CD4-positive, alpha-beta T cell treated with Interleukin-4 for 4 hours (primary cell): ENCODE data around the gene ARMC6.

Experiments
- DNase-seq: peaks from one replicate; pipeline ENCODE4 v3.0.0-alpha.2; 2020

Gene ARMC6

DNA sequence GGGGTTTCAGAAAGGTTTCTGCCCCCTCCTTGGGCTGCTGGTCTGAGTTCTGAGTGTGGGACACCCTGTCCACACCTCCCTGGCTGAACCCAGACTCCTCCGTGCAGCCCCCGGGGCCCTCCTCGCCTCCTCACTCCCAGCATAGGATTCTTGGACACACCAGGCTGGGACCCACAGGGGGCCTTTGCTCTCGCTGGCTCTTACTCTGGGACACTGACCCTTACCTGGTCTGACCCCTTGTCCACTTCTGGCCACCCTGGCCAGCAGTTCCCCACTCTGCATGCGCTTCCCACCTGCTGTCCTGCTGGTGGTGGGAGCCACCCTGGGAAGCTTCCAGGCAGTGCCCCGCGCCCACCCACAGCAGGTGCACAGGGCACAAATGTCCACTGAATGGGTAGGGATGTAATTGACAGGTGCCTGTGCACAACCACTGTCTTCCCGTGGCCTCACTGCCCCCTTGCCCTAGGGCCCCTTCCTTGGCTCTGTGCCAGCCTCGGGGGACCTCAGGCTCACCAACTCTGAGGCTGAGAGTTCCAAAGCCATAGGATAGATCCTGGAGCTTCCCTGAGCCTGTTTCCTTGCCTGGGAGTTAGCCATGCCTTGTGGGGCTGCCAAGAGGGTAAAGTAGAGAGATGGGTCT, 23.4 kb downstream of the ARMC6 start:
- no peak for DNase-seq

DNA sequence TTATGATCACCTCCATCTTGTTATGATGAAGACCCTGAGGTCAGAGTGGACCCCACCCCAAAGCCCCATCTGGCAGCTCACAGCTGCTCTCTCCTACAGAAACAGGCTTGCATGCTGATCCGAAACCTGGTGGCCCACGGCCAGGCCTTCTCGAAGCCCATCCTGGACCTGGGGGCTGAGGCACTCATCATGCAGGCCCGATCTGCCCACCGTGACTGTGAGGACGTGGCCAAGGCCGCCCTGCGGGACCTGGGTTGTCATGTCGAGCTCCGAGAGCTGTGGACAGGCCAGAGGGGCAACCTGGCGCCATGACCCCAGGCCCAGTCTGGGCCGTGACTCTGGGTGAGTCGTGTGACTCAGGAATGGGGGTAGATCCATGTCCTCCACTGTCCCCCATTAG, 23.9 kb downstream of the ARMC6 start:
- no peak for DNase-seq

GRCh38 chr19:19057720-19058119, 24.3 kb downstream of the ARMC6 start:
- no peak for DNase-seq

DNA sequence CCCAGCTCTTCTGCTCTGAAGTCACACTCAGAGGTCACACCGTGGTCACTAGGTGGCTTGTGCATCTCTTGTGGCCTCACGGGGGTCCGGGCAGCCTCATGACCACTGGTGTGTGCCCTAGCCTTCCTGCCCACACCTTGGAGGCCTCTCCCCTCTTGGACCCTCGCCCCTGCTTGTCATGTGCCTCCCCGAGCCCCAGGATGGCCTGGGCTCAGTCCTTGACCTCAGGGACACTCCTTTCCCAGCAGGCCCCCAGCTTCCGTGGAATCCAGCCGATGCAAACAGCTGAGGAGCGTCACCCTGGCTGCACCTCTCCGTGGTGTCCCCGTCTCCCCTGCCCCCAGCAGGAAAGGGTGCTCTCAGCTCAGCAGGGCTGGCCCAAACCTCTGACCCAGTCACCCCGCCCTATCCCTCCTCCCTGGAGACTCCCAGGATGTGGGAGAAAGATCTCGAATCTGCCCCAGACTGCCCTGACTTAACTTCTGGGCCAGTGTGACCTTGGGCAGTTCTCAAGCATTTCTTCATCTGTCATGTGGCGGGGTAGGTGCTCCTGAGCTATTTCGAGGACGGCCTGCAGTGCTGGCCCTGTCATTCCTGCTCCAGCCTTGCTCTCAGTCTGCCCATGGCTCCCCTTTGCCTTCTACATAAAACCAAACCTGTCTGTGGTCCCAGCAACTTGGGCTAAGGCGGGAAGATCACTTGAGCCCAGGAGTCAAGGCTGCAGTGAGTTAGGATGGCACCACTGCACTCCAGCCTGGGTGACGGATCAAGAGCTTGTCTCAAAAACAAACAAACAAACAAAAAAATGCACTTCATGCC, 25.8 kb downstream of the ARMC6 start:
- DNase-seq = no peak

DNA sequence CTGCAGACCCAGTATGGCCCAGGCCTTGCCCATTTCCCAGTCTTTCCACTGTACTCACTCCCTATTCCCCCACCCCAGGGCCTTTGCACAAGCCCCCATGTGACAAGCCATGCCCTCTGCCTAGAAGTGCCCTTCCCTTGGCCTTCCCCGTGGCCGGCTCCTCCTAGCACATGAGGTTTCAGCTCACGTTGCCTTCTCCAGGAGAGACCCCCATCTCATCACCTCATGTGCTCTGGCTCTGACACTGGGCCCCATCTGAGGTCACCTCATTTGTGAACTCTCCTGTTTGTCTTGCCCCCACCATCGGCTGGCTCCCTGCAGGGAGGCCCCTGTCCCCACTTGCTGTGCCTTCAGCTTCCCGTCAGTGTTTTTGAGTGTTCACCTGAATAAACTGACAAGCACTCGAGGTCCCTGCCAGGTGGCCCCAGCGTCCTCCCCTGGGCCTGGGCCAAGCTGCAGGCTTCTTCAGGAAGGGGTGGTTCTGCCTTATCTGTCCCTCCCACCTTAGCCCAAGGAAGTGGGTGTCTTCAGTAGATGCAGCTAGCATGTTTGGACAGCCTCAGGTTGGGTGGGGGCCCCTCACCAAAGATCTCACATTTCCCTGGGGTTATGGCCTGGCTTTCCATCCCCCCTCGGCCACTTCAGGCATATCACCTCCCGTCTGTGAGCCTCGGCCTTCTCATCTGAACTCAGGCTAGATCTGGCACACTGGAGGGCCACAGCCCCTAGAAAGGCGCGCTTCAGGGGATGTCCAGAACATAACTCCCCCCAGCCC, 26.6 kb downstream of the ARMC6 start:
- no peak for DNase-seq

- DNase-seq = no peak
Measured at GRCh38 chr19:19061506-19061905, 28.1 kb downstream of the ARMC6 start.

GRCh38 chr19:19062454-19063182, 29.2 kb downstream of the ARMC6 start:
- DNase-seq = no peak

DNA sequence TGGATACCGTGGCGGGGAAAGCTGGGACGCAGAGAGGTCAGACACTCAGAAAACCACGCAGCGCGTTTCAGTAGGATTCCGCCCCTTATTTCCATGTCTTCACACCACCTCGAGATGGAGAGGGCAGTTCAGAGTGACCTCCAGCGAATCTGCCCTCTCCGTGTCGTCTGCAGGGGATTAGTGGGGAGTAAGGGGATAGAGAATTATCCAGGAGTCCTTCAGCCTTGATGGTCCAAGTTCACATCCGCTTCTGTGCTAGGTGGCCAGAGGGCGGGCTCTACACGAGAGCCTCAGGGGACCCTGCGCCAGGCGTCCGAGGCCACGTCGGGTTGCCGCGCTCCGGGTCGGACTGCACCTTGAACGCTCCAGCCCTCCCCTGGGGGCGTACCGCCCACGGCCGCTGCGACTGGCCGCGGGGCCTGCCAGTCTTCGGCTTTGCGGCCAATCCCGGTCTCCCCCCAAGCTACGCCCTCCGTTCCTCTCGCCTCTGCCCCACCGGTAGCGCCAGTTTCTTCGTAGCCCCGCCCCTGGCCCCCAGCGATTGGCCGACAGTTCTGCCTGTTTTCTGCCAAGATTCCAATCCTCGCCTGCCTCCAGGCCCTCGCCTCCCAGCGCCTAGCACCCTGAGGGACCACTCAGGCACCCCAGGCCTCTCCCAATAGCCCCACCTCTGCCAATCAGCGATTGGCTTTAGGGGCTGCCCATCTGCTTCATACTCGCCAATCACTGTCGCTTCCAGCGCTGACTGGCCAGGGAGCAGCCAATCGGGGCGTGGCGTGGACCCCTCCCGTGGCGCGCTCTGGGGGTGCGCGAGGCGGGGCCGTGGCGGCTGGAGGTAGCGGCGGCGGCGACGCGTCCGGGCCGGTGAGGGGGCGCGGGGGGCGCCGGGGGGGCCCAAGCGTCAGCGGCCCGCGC, 30.0 kb downstream of the ARMC6 start, which contains the start of gene SLC25A42:
Gene SLC25A42, plus strand, starts transcription at position 812 of the 915 bp plus-strand sequence. CDS start 32,131 bp downstream, outside the sequence.
- peak; percentile 100 for DNase-seq

DNA sequence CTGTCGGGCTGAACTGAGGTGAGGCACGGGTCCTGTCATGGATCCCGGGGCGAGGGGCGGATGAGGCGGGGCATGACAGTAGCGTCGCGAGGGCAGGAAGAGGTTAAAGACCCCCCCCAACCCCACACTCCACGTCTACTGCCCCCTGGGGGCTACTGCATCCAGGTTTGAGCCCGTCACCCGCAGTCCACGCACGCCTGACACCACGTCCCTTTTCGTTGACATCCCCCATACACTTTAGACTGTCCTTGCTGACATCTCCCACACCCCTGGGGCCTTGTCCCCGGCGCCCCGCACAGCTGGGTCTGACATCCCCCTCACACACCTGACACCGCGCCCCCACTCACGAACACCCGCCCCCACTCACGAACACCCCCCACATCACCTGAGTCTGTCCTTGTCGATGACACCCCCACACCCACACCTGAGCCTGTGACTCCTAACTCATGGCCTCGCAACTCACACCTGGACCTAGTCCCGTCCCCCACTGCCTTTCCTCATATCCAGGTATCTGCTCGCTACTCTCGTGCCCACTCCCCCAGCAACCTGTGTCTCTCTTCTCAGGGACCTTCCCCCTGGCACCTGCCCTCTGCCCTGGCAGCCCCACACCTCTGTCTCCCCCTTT, 30.8 kb downstream of the ARMC6 start:
- no peak for DNase-seq

DNA sequence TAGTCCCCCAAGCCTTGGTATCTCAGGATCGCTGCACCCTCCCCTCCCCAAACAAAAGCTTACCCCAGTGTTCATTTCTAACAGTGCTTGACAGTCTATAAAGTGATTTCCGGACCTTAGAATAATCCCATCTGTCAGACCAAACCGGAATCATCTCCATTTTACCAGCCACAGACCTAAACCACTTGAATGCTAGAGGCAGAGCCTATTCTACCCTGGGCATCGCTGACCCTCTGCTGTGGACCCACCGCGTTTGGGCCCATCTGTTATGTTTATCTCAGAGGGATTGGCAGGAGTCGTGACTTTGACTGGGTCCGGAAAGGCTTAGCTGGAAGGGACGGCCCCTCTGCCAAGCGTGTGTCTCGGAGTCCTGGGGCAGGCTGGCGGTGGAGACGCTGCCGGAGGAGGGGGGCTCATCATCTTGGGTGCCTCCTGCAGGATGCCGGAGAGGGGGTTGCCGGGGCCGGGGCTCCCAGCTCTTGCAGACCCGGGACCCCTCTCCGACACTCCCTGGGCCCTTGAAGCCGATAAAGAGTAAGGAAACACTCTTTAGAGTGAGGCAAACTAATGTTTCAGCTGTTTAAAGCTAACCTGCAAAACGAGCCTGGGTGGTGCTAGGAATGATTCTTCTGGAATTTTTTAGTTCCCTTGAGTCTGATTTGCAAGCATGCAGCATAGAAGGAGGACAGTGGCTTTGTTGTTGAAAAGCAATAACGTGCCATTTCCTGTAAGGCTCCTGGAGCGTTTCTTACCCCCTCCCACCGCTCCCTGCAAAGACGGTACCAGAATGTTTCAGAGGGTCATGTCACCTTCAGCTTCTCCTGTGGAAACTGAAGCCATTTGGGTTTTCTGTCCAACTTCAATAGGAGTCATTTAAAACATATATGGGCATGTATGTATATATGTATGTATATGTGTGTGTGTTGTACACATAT, 31.7 kb downstream of the ARMC6 start:
- DNase-seq = peak; percentile 21

DNA sequence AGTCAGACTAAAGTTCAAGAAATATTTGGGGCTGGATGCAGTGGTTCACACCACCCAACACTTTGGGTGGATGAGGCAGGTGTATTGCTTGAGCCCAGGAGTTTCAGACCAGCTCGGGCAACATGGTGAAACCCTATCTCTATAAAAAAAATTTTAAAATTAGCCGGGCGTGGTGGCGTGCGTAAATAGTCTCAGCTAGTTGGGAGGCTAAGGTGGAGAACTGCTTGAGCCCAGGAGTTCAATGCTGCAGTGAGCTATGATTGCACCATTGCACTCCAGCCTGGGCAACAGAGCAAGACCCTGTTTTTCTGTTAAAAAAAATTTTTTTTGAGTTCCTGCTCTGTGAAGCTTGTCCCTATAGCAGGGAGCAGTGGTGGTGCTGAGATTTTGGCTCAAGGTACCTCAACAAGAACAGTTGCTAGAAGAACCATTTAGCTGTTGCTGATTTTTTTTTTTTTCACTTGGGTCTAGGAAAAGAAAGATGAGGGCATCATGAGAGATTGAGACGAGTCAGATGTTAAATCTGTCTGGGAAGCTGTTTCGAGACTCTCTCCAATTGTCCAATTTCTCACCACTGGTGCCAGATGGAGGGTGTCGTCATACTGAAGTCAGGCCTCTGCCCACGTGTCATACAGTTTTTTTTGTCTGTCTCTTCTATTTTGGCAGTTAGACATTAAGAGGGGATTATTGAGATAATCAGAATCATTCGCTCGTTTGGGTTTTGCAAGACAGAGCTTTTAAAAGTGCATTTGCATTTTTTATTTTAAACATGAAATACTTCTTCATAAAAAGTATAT, 34.1 kb downstream of the ARMC6 start:
- no peak for DNase-seq

GRCh38 chr19:19068659-19069654, 35.6 kb downstream of the ARMC6 start:
- DNase-seq = peak; percentile 44

DNA sequence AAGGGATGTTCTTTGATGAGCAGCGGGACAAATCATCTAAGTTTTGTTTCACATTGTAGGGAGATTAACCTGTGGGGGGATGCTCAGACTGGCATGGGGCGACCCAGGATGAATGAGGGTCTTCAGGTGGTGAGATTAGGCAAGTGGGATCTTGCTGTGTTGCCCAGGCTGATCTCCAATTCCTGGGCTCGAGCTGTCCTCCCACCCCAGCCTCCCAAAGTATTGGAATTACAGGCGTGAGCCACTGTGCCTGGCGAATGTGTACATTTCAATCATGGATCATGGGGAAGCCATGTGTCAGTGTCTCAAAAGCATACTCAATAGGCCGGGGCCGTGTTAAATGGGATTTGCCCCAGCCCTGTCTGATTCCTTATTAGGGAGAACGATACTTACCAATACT, 38.5 kb downstream of the ARMC6 start:
- DNase-seq = no peak

DNA sequence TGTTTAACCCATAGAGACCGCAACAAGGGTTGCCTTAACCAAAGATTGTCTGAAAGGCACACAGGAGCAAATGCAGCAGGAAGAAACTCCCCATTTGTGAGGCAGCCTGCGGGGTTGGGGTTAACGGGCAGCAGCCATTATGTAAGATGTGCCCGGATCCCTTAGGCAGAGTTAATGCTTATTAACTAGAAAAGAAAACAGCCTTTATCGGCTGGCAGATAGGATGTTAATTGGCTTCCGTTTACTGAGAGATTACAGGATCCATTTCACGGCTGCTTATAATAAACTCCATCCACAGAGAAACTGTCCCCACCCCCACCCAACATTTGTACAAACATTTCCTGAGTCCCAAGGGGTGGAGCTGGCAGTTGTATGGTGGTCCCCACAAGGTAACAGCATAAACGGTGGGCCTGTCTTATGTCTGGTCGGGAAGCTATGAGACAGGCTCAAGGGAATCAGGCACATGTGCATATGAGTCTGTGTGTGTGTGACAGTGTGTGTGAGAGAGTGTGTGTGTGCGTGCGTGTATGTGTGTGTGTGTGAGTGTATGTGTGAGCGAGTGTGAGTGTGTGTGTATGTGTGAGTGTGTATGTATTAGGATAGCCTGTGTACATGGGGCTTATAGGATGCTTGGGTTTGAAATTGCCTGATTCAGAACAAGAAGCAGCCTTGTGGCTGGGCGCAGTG, 40.9 kb downstream of the ARMC6 start:
- no peak for DNase-seq

DNA sequence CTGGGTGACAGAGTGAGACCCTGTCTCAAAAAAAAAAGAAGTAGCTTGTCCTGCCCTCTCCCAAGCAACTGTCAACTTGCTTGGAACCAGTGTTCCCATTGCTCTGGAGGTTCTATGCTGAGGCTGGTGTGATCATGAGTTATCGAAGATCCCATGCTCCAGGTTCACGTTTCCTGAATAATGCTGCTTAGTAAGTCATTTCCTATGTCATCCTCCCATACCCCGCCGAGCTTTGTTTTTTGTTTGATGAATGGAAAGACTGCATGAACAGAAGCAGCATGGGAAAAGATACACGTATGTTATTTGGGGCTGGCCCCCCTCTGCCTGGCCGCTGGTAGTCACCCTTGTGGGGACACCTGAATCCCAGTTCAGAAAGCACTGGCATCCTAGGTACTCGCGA, 41.7 kb downstream of the ARMC6 start:
- DNase-seq = no peak

GRCh38 chr19:19076476-19076875, 43.1 kb downstream of the ARMC6 start:
- no peak for DNase-seq

DNA sequence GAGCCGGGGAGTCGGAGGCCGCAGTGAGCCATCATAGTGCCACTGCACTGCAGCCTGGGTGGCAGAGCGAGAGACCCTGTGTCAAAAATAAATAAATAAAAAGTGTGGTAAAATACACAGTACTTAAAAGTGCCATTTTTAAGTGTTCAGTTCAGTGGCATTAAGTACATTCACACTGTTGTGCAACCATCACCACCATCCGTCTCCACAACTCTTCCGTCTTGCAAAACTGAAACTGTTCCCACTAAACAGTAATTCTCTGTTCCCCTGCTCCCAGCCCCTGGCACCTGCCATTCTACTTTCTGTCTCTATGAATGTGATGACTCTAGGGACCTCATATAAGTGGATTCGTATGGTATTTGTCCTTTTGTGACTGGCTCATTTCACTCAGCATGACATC, 43.7 kb downstream of the ARMC6 start:
- no peak for DNase-seq
